ENCODE results near the gene TMEM53.
"Not testable (repeated sequence)": the region's sequence is repeated elsewhere in the genome, so short reads cannot be mapped to it uniquely, and the experiment has no call there.

The TMEM53 gene

DNA sequence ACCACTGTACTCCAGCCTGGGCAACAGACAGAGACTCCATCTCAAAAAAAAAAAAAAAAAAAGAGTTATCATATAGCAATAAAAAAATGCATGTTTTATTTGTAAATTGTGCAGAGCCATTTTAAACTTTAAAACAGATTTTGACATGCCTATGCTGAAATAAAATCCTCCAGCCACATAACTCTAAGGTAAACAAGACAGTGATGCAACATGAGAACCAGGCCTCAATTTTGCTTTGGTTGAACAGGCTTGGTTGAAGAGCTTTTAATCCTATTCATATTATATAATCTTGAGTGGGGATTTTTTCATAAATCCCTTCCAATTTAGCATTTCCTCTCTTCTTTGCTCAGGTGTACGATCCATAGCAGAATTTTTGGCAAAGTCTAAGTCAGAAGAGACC, 26.3 kb upstream of the TMEM53 start:
- H3K27me3 ChIP-seq (replicated peaks in 2 of 5; ENCODE audit: control insufficient read depth in 4 of 5, insufficient read depth in 5 of 5, low read length in 4 of 5): no peaks in the 10 kb centered on the region
- H3K4me3 ChIP-seq (ENCODE audit: control insufficient read depth in 1 of 7, extremely low read depth in 1 of 7, insufficient read depth in 4 of 7, low read depth in 2 of 7, low read length in 6 of 7): no peak overlapping the region
- no peak for DNase-seq
- H3K9me3 ChIP-seq (ENCODE audit: control extremely low read depth in 1 of 5, control insufficient read depth in 4 of 5, insufficient read depth in 2 of 5, low read depth in 1 of 5, low read length in 4 of 5): no peaks in the 10 kb centered on the region
- H3K4me1 ChIP-seq (ENCODE audit: control extremely low read depth in 1 of 4, control insufficient read depth in 4 of 4, insufficient read depth in 4 of 4, low read length in 3 of 4): peaks cover 0 to 29% (median 16%) of the 10 kb centered on the region in 4 experiments
- ChIA-PET CTCF (interaction anchor here (0.8 to 1.6 kb wide), 2 partner anchors 9 to 17 kb away, joined by 3 to 4 read pairs; no protein-coding TSS in a partner anchor), POLR2A (no interaction called here)
- no peaks in the 10 kb centered on the region for H3K36me3 ChIP-seq (ENCODE audit: control insufficient read depth in 4 of 4, insufficient read depth in 4 of 4, low read length in 3 of 4)
- H3K27ac ChIP-seq (ENCODE audit: insufficient read depth in 1 of 2, low read depth in 1 of 2, low read length in 2 of 2, poor library complexity in 1 of 2, severe bottlenecking in 2 of 2): no peak overlapping the region
- no CpG with 5 or more reads among the region's 1 CpG for WGBS (ENCODE audit: insufficient coverage)

- DNase-seq; H3K27ac ChIP-seq (ENCODE audit: insufficient read depth in 1 of 2, low read depth in 1 of 2, low read length in 2 of 2, poor library complexity in 1 of 2, severe bottlenecking in 2 of 2); H3K9me3 ChIP-seq (ENCODE audit: control extremely low read depth in 1 of 5, control insufficient read depth in 4 of 5, insufficient read depth in 2 of 5, low read depth in 1 of 5, low read length in 4 of 5); POLR2A ChIA-PET; H3K27me3 ChIP-seq (replicated peaks in 2 of 5; ENCODE audit: control insufficient read depth in 4 of 5, insufficient read depth in 5 of 5, low read length in 4 of 5); H3K36me3 ChIP-seq (ENCODE audit: control insufficient read depth in 4 of 4, insufficient read depth in 4 of 4, low read length in 3 of 4); H3K4me3 ChIP-seq (ENCODE audit: control insufficient read depth in 1 of 7, extremely low read depth in 1 of 7, insufficient read depth in 4 of 7, low read depth in 2 of 7, low read length in 6 of 7): not testable (repeated sequence)
- peaks cover 0 to 29% (median 16%) of the 10 kb centered on the region in 4 experiments for H3K4me1 ChIP-seq (ENCODE audit: control extremely low read depth in 1 of 4, control insufficient read depth in 4 of 4, insufficient read depth in 4 of 4, low read length in 3 of 4)
- CTCF ChIA-PET: interaction anchor here (0.9 to 1.6 kb wide), 2 partner anchors 17 to 18 kb away, joined by 3 to 4 read pairs; no protein-coding TSS in a partner anchor
- WGBS (ENCODE audit: insufficient coverage): 88% methylated on average over 5 of the region's 9 CpGs
These were observed 25.1 kb upstream of the TMEM53 start for GRCh38 chr1:44699375-44699774.

- ChIA-PET CTCF (interaction anchor here (0.5 to 3.8 kb wide), 7 partner anchors 9 to 94 kb away, joined by 3 to 18 read pairs (median 4); partner anchors contain the start of gene TMEM53), POLR2A (interaction anchor here (0.5 to 2.5 kb wide), 3 partner anchors 23 to 1301 kb away, joined by 3 to 17 read pairs (median 5); no protein-coding TSS in a partner anchor)
- Histone ChIP-seq H3K4me3 (ENCODE audit: control insufficient read depth in 1 of 7, extremely low read depth in 1 of 7, insufficient read depth in 4 of 7, low read depth in 2 of 7, low read length in 6 of 7) (no peak overlapping the region), H3K4me1 (ENCODE audit: control extremely low read depth in 1 of 4, control insufficient read depth in 4 of 4, insufficient read depth in 4 of 4, low read length in 3 of 4) (peaks cover 0 to 30% (median 17%) of the 10 kb centered on the region in 4 experiments), H3K36me3 (ENCODE audit: control insufficient read depth in 4 of 4, insufficient read depth in 4 of 4, low read length in 3 of 4) (no peaks in the 10 kb centered on the region), H3K9me3 (ENCODE audit: control extremely low read depth in 1 of 5, control insufficient read depth in 4 of 5, insufficient read depth in 2 of 5, low read depth in 1 of 5, low read length in 4 of 5) (no peaks in the 10 kb centered on the region), H3K27me3 (replicated peaks in 2 of 5; ENCODE audit: control insufficient read depth in 4 of 5, insufficient read depth in 5 of 5, low read length in 4 of 5) (no peaks in the 10 kb centered on the region), H3K27ac (ENCODE audit: insufficient read depth in 1 of 2, low read depth in 1 of 2, low read length in 2 of 2, poor library complexity in 1 of 2, severe bottlenecking in 2 of 2) (no peak overlapping the region)
- DNase-seq: peak in 2 of 3 donors; percentile 74 to 80
- 100% methylated on average over 1 of the region's 3 CpGs for WGBS (ENCODE audit: insufficient coverage)
These were observed 23.9 kb upstream of the TMEM53 start for GRCh38 chr1:44698138-44698537.

DNA sequence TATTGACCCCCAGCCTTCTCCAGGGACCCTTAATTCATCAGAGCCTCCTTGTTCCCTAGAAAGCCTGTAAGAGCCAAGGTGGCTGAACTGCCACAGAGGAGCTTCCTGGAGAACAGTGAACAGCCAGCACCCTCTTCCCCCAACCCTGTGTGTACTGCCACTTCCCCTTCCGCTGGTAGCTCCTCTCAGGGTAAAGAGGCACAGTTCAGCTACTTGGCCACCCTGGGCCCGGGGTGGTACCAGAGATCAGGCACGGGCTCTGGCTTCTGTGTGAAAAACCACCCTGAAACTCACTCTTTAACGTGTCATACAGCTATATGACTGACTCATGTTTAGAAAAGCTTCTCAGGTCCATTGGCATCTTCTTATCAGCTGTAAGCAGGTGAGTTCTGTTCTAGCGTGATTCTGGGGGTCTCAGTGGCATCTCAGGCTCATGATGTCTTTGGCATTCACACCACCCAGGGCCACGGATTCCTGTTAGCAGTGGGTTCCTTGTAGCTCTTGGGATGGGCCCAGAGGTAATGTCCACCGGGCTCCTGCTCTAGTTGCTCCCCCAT, 22.6 kb upstream of the TMEM53 start:
- CTCF ChIA-PET: interaction anchor here (0.6 to 3.8 kb wide), 6 partner anchors 10 to 315 kb away, joined by 3 to 18 read pairs (median 4); no protein-coding TSS in a partner anchor
- no peaks in the 10 kb centered on the region for H3K36me3 ChIP-seq (ENCODE audit: control insufficient read depth in 4 of 4, insufficient read depth in 4 of 4, low read length in 3 of 4)
- H3K27me3 ChIP-seq (replicated peaks in 2 of 5; ENCODE audit: control insufficient read depth in 4 of 5, insufficient read depth in 5 of 5, low read length in 4 of 5): no peaks in the 10 kb centered on the region
- WGBS (ENCODE audit: insufficient coverage): 29% methylated on average over 7 of the region's 7 CpGs
- DNase-seq: peak in 2 of 3 donors; percentile 56 to 68
- POLR2A ChIA-PET: interaction anchor here (1.5 to 2.5 kb wide), 2 partner anchors 25 to 45 kb away, joined by 3 to 17 read pairs; no protein-coding TSS in a partner anchor
- peaks cover 0 to 34% (median 19%) of the 10 kb centered on the region in 4 experiments for H3K4me1 ChIP-seq (ENCODE audit: control extremely low read depth in 1 of 4, control insufficient read depth in 4 of 4, insufficient read depth in 4 of 4, low read length in 3 of 4)
- no peak overlapping the region for H3K4me3 ChIP-seq (ENCODE audit: control insufficient read depth in 1 of 7, extremely low read depth in 1 of 7, insufficient read depth in 4 of 7, low read depth in 2 of 7, low read length in 6 of 7)
- H3K27ac ChIP-seq (ENCODE audit: insufficient read depth in 1 of 2, low read depth in 1 of 2, low read length in 2 of 2, poor library complexity in 1 of 2, severe bottlenecking in 2 of 2): no peak overlapping the region
- H3K9me3 ChIP-seq (ENCODE audit: control extremely low read depth in 1 of 5, control insufficient read depth in 4 of 5, insufficient read depth in 2 of 5, low read depth in 1 of 5, low read length in 4 of 5): no peaks in the 10 kb centered on the region

DNA sequence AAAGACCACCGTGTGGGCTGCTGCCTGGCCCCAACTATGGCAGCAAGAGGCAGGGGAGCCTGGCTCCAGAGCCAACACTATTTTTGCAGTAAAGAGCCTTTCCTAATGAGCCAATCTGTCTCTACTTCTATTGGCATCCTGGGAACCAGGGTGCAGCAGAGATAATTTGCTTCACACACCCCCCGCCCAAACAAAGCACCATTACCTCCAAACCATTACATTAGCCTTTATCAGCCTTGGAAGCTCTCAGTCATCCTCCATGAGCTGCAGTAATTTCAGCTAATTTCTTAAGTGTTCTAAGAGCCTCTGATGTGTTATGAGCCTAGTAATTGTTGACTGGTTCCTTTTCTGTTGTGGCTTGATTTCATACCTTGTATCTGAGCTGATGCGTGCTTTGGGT, 21.8 kb upstream of the TMEM53 start:
- Histone ChIP-seq H3K4me3 (ENCODE audit: control insufficient read depth in 1 of 7, extremely low read depth in 1 of 7, insufficient read depth in 4 of 7, low read depth in 2 of 7, low read length in 6 of 7) (no peak overlapping the region), H3K36me3 (ENCODE audit: control insufficient read depth in 4 of 4, insufficient read depth in 4 of 4, low read length in 3 of 4) (no peaks in the 10 kb centered on the region), H3K4me1 (ENCODE audit: control extremely low read depth in 1 of 4, control insufficient read depth in 4 of 4, insufficient read depth in 4 of 4, low read length in 3 of 4) (peaks cover 0 to 34% (median 19%) of the 10 kb centered on the region in 4 experiments), H3K27ac (ENCODE audit: insufficient read depth in 1 of 2, low read depth in 1 of 2, low read length in 2 of 2, poor library complexity in 1 of 2, severe bottlenecking in 2 of 2) (no peak overlapping the region), H3K27me3 (replicated peaks in 2 of 5; ENCODE audit: control insufficient read depth in 4 of 5, insufficient read depth in 5 of 5, low read length in 4 of 5) (no peaks in the 10 kb centered on the region), H3K9me3 (ENCODE audit: control extremely low read depth in 1 of 5, control insufficient read depth in 4 of 5, insufficient read depth in 2 of 5, low read depth in 1 of 5, low read length in 4 of 5) (no peaks in the 10 kb centered on the region)
- POLR2A ChIA-PET: interaction anchor here (1.5 to 2.5 kb wide), 2 partner anchors 25 to 45 kb away, joined by 3 to 17 read pairs; no protein-coding TSS in a partner anchor
- CTCF ChIA-PET: interaction anchor here (0.6 to 3.8 kb wide), 6 partner anchors 11 to 314 kb away, joined by 3 to 18 read pairs (median 4); no protein-coding TSS in a partner anchor
- DNase-seq: no peak
- 100% methylated on average over 2 of the region's 3 CpGs for WGBS (ENCODE audit: insufficient coverage)

DNA sequence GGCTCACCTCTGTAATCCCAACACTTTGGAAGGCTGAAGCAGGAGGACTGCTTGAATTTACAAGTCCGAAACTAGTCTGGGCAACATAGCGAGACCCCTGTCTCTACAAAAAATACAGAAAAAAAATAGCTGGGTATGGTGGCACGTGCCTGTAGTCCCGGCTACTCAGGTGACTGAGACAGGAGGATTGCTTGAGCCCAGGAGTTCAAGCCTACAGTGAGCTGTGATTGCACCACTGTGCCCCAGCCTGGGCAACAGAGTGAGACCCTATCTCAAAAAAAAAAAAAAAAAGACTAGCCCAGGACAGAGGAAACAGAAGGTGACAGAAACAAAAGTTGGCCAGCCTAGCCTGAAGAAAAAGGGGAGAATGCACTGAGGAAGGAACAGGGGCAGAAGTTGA, 21.4 kb upstream of the TMEM53 start:
- no peak for DNase-seq
- Histone ChIP-seq H3K27me3 (replicated peaks in 2 of 5; ENCODE audit: control insufficient read depth in 4 of 5, insufficient read depth in 5 of 5, low read length in 4 of 5) (no peaks in the 10 kb centered on the region), H3K4me3 (ENCODE audit: control insufficient read depth in 1 of 7, extremely low read depth in 1 of 7, insufficient read depth in 4 of 7, low read depth in 2 of 7, low read length in 6 of 7) (no peak overlapping the region), H3K9me3 (ENCODE audit: control extremely low read depth in 1 of 5, control insufficient read depth in 4 of 5, insufficient read depth in 2 of 5, low read depth in 1 of 5, low read length in 4 of 5) (no peaks in the 10 kb centered on the region), H3K36me3 (ENCODE audit: control insufficient read depth in 4 of 4, insufficient read depth in 4 of 4, low read length in 3 of 4) (no peaks in the 10 kb centered on the region), H3K27ac (ENCODE audit: insufficient read depth in 1 of 2, low read depth in 1 of 2, low read length in 2 of 2, poor library complexity in 1 of 2, severe bottlenecking in 2 of 2) (no peak overlapping the region), H3K4me1 (ENCODE audit: control extremely low read depth in 1 of 4, control insufficient read depth in 4 of 4, insufficient read depth in 4 of 4, low read length in 3 of 4) (peaks cover 0 to 34% (median 19%) of the 10 kb centered on the region in 4 experiments)
- CTCF ChIA-PET: interaction anchor here (1.1 to 3.8 kb wide), 2 partner anchors 11 to 42 kb away, joined by 5 to 18 read pairs; no protein-coding TSS in a partner anchor
- WGBS (ENCODE audit: insufficient coverage): 84% methylated on average over 2 of the region's 4 CpGs
- POLR2A ChIA-PET: no interaction called here

GRCh38 chr1:44694863-44695478, 20.7 kb upstream of the TMEM53 start:
- CTCF ChIA-PET: interaction anchor here (1.0 to 3.8 kb wide), 3 partner anchors 12 to 42 kb away, joined by 3 to 18 read pairs (median 5); no protein-coding TSS in a partner anchor

More at GRCh38 chr1:44694863-44695478, 20.7 kb upstream of the TMEM53 start:
- no peak for DNase-seq
- Histone ChIP-seq H3K4me1 (ENCODE audit: control extremely low read depth in 1 of 4, control insufficient read depth in 4 of 4, insufficient read depth in 4 of 4, low read length in 3 of 4) (peaks cover 0 to 34% (median 19%) of the 10 kb centered on the region in 4 experiments), H3K4me3 (ENCODE audit: control insufficient read depth in 1 of 7, extremely low read depth in 1 of 7, insufficient read depth in 4 of 7, low read depth in 2 of 7, low read length in 6 of 7) (no peak overlapping the region), H3K36me3 (ENCODE audit: control insufficient read depth in 4 of 4, insufficient read depth in 4 of 4, low read length in 3 of 4) (no peaks in the 10 kb centered on the region), H3K27me3 (replicated peaks in 2 of 5; ENCODE audit: control insufficient read depth in 4 of 5, insufficient read depth in 5 of 5, low read length in 4 of 5) (no peaks in the 10 kb centered on the region), H3K9me3 (ENCODE audit: control extremely low read depth in 1 of 5, control insufficient read depth in 4 of 5, insufficient read depth in 2 of 5, low read depth in 1 of 5, low read length in 4 of 5) (no peaks in the 10 kb centered on the region), H3K27ac (ENCODE audit: insufficient read depth in 1 of 2, low read depth in 1 of 2, low read length in 2 of 2, poor library complexity in 1 of 2, severe bottlenecking in 2 of 2) (no peak overlapping the region)
- WGBS (ENCODE audit: insufficient coverage): 85% methylated on average over 7 of the region's 7 CpGs
- POLR2A ChIA-PET: no interaction called here

Measured in common myeloid progenitor, CD34-positive (primary cell).